Activated CD4-positive, CD25-positive, alpha-beta regulatory T cell treated with anti-CD3 and anti-CD28 coated beads, Interleukin-2, amount 50 U/mL, for 24 hours (primary cell): ENCODE results near the gene C3AR1.
"Not testable (repeated sequence)": the region's sequence is repeated elsewhere in the genome, so short reads cannot be mapped to it uniquely, and the experiment has no call there.

Experiments
- ATAC-seq, 2 donors: fragments of 150-1000 bp; cut with Tn5 transposase; one replicate each; pipeline ENCODE4 v1.10.0; 2021; ENCODE audit warnings: mild to moderate bottlenecking in 1 of 2, moderate library complexity in 1 of 2

The C3AR1 gene

GRCh38 chr12:8026291-8026900 is 39.8 kb downstream of the C3AR1 start:
- peak; percentile 97 for ATAC-seq

DNA sequence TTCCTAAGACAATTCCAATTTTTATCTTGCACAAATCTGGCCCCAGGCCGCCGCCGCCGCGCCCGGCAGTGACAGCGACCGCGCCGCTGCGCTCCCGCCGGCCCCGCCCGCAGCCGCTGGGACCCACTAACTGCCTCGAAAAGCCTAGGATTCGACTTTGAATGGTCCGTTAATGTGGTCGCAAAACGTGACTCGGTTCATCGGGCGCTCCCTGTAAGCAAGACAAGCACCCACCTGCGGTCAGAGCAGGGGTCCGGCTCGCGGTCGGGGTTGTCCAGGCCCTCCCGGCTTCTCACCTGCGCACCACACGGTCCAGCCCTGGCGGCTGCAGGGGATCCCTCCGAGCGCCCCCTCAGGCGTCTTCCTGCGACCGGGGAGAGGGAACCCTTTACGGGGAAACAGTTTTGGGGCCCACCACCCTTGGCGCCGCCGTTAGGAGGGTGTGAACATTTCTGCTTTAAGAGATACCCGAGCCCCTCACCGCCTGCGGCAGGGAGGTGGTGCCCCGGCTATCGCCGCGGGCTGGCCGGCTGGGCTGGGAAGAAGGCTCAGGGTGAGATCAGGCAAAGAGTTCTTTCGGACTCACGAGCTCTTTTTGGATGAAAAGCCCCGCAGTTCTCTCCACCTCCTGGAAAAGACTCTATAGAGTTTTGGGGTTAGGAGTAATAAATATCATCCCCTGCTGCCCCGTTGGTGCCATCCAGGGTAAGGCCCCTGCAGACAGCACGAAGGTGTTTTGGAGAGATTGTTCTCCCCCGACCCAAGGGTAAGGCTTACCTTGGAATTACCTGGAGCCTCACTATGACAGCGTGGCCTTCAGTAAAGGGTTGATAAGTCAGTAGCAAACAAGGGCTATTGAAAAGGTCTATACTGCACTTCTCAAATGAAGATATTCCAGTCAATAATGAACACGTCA is 47.2 kb downstream of the C3AR1 start:
- peak; percentile 45 to 55 for ATAC-seq

DNA sequence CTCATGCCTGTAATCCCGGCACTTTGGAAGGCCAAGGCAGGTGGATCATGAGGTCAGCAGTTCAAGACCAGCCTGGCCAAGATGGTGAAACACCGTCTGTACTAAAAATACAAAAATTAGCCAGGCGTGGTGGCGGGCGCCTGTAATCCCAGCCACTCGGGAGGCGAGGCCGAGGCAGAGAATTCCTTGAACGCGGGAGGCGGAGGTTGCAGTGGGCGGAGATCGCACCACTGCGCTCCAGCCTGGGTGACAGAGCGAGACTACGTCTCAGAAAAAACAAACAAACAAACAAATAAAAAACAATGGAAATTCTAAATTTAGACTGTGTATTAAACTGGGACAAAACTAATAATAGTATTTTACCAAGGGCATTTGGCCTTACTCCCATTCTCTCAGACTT is 47.9 kb downstream of the C3AR1 start:
- ATAC-seq, result not testable (repeated sequence)

GRCh38 chr12:8014836-8015235 is 51.3 kb downstream of the C3AR1 start:
- ATAC-seq, result no peak

- ATAC-seq, result no peak
Observed at GRCh38 chr12:8012651-8013309, 53.4 kb downstream of the C3AR1 start.

- no peak for ATAC-seq
Observed at GRCh38 chr12:8011331-8011730, 54.8 kb downstream of the C3AR1 start.
